Measurements from ENCODE around the gene INF2.

INF2 gene

DNA sequence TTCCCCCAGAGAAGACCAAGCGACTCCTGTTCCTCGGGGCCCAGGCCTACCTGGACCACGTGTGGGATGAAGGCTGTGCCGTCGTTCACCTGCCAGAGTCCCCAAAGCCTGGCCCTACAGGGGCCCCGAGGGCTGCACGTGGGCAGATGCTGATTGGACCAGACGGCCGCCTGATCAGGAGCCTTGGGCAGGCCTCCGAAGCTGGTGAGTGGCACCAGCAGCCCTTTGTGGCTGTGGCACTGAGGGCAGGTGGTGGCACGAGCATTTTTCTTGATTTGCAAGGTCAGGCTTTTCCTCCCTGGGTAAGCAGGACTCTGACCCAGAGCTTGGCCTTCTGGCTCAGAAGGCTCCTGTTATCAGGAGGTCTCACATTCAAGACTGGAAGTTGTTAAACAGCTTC lies 66.2 kb downstream of the INF2 start:
- DNase-seq, result no peak

- DNase-seq, result no peak
Observed at GRCh38 chr14:104756477-104757237, 67.2 kb downstream of the INF2 start.

DNA sequence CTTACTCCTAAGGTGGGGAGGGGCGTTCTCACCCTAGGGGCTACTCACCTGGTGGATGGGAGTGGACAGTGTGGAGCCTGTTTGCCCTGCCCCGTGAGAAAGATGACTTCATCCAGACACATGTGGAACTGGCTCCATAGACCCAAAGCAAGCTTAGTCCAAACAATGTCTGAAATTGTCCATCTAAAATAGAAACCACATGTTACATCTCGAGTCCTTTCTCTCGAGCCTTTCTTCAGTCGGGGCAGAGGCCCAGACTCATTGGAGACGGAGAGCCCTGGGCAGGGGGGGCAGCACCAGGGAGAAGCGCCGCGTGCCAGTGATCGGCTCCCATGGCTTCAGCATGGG lies 67.8 kb downstream of the INF2 start:
- DNase-seq, result no peak

DNA sequence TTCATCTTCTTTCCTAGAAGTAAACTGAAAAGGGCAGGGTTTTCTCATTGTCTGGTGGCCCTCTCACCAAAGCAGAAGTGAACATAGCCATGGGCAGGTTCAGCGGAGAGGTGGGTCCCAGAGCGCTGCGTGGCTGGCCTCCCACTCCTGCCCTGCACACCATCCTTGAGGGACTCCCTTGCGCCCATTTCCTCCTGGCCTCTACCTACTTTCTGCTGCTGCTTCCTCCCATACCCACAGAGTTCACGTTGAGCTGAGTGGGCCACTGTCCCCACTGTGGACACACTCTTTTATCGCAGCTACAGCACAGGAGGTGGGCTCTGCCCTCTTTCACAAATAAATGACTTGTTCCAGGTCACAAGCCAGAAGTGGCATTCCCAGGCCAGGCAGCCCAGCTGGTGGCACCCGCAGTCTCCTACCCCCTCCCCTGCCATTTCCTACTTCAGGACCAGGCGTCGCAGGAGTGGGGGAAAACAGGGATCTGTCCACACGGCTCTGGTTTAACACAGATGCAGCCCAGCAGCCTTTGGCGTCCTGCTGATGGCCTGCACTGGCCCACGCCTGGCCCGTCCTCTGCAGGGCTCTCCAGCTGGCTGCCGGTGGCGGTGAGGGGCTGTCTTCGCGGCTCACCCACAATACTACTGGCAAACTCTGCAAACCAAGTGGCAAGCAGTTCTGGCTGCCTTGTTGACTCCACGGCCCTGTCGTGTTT lies 68.4 kb downstream of the INF2 start:
- no peak for DNase-seq

DNA sequence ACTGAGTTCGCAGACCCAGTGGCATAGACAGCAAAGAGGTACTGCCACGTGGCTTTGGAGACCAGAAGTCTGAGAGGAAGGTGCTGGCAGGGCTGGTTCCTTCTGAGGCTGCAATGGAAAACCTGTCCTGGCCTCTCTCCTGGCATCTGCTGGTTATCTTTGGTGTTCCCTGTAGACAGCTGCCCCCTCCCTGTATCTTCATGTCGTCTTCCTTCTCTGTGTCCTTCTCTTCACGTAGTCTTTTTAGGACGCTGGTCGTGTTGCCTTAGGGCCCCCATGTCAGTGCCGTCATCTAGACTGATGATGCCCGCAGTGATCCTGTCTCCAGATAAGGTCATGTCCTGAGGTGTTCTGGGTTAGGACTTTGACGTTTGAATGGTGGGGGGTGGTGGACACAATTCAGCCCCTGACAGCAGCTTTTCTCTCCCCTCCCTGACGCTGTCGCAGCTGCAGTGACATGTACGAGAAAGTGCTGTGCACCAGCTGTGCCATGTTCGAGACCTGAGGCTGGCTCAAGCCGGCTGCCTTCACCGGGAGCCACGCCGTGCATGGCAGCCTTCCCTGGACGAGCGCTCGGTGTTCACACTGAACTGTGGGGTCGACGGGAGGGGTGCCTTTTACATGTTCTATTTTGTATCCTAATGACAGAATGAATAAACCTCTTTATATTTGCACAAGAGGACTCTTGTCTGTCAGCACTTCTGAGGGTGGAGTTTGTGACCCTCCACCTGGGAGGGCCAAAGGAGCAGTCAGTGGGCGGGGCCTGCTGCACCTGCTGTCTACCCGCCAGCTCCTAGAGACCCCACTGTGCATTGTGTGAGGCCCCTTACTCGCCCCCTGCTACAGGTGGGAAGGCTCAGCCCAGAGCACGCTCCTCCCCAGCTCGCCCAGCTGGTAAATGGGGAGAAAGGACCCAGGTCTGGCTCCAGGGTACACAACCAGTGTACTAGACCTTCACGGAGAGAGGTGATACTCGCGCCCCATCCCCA lies 69.9 kb downstream of the INF2 start:
- DNase-seq, result no peak

- no peak for DNase-seq
Observed at GRCh38 chr14:104765517-104765916, 76.1 kb downstream of the INF2 start.

DNA sequence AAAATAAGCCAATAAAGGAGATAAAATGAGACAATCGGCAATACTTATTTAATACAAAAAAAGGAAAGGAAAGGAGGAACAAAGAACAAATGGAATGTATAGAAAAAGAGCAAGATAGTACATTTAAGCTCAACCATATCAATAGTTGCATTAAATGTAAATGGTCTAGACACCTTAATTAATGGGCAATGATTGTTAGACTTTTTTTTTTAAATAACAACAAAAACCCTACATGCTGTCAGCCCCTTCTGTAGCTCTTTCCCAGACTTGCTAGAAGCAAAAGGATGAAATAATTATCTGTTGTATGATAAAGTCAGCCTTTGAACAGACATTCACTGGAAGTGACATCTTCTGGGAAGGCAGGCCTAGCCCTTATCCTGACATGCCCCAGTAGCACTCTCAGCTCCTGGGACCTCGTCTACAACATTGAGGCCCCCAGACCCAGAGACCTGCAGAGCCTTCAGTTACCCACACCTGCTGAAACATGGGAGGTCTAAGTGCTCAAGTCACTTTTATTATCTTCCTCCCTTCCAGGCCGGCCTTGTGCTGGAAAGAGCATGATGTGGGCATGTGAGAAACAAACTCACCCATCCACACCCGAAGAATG lies 76.9 kb downstream of the INF2 start:
- no peak for DNase-seq

DNA sequence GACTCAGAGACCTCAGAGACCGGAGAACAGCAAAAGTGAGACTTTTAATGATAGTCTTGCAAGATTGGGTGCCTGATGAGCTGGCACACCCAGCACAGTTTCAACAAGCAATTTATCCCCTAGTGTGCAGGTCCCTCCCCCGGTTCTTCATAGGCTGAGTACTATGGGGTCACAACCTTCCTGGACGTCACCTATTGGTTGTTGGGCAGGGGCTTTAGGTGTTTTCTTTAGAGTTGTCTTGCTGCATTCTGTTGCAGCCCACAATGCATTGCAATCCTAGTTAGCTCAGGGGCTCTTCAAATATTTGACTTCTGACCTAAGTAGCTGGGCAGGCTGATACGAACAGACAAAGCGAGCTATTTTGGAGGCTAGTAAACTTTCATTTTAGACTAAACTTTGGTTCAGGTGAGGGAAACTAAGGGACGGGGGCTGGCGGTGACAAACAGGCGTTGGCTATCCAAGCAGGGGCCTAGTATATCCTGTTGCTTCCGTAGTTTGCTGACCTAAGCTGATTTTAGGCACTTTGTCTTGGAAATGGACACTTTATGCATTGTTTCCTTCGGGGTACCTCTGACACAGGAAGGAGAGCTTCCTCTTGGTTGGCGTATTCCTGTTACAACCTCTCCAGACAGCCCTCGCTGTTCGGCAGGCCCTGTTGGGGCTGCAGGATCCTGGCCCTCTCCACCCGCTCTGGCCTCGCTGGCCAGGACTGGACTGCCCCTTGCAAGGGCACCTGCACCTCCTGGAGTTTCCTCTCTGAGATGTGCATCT lies 77.6 kb downstream of the INF2 start:
- DNase-seq, result no peak

GRCh38 chr14:104767634-104767918 lies 78.2 kb downstream of the INF2 start:
- DNase-seq, result no peak

DNA sequence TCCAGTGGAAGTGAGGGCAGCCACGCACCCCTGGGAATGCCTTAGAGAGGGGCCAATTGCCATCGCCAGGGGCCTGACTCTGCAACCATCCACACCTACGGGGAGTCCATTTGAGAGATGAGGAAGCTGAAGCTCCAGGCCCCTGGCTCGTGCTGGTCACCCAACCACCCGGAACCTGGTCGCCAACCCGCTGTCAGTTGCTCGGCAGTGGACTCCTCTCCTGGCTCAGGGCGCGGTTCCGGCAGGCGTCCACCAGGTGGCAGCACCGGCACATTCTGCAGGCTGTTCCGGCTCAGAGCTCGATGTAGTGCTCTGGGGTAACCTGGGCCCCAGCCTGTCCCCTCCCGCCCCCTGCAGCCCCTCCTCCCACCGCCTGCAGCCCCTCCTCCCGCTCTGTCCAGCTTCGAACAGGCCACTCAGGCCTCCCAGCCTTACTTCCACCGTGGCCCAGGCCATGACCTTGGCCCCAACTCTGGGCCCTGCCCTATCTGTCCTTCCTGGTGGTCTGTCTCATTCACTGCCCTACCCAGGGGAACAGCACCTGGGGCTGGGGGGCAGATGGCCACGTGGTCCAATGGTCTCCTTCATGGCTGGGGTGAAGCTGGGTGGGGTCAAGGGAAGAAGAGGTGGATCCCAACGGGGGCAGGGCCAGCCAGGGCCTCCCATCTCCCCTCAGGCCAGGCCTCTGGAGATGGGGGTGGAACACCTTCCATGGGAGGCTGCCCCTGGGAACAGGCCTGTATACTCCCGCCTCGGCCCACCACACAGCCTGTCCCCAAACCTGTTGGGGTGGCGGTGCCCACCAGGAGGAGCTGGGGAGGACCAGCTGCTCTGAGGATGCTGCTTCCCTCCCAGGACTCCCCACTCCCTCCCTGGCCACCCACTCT lies 79.3 kb downstream of the INF2 start:
- no peak for DNase-seq

DNA sequence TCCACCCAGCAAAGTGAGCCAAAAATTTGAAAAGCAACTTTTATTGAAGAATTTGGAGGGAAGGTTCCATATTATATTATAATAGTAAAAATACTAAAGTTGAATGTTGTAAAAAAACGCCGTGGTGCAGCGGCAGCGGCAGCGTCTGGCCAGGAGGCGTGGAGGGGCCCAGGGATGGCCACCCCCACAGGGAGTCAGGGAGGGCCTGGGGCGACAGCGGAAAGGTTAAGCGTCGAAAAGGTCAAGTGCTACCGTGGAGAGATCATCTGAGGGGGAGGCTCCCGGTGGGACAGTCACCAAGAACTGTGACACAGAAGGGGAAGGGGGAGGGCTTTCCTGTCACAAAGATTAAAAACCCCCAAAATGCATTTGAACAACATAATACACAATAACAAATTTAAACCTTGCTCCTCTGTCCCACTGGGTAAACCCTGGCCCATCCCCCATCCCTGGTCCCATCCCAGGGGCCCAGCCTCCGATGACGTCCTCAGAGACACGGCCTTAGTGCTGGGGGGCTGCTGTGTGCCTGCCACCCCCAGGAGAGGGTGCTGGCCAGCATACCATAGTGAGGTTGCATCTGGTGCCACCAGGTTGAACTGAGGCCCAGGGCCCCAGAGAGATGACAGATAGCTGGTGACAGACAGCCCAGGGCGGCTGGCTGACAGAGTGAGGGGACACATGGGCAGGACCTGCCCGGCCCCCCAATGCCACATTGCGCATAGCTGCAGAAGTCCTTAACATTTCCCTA lies 80.1 kb downstream of the INF2 start:
- no peak for DNase-seq

GRCh38 chr14:104770072-104770579 lies 80.7 kb downstream of the INF2 start:
- DNase-seq, result no peak

- DNase-seq, result no peak
Observed at GRCh38 chr14:104770851-104771272, 81.4 kb downstream of the INF2 start.

- no peak for DNase-seq
Observed at GRCh38 chr14:104771374-104771773, 82.0 kb downstream of the INF2 start.

Measured in NCI-H1436 treated with DMSO at 0.1 percent for 48 hours (cell line).